Spleen (tissue), 7 donors: ENCODE data around the gene NCR3LG1.

Experiments used
- CTCF ChIP-seq, 11 experiments: fragments of 200-600 bp in 7 of 11; fragments of 450-650 bp in 4 of 11; sonication (generic) in 4 of 11; IDR thresholded peaks in 8 of 11; conservative IDR thresholded peaks in 3 of 11; 1 replicate in 7 of 11; 2 replicates in 4 of 11; pipeline versions ENCODE4 v1.4.0 to v1.8.0; 2016 to 2021; ENCODE audit warnings: antibody characterized with exemption in 11 of 11, inconsistent platforms in 4 of 11, mild to moderate bottlenecking in 1 of 11
- POLR2A ChIP-seq, 3 donors: fragments of 450-650 bp; IDR thresholded peaks; one replicate each; pipeline ENCODE4 v1.5.1; 2017; ENCODE audit warnings: antibody characterized with exemption in 3 of 3, mild to moderate bottlenecking in 1 of 3
- POLR2AphosphoS5 ChIP-seq, 3 donors: sonication (generic); formaldehyde crosslinking; IDR thresholded peaks; one replicate each; pipeline ENCODE4 v1.5.1; 2017; ENCODE audit warnings: antibody characterized with exemption in 3 of 3
- donor health status: DM: no; HTN: no; CAD: no; lungs with moderate emphysema.
- donor health status: DM: no; HTN: no; CAD: no.
- donor health status: DM: no; HTN: no; CAD: no.

GRCh38 chr11:17410606-17411379, 59.2 kb downstream of the NCR3LG1 start:
- TF ChIP-seq POLR2A (IDR thresholded peaks at IDR 0.05) (no peak), CTCF (IDR thresholded peaks at IDR 0.05 in 8 of 11, conservative IDR thresholded peaks at IDR 0.05 in 3 of 11) (no peak), POLR2AphosphoS5 (IDR thresholded peaks at IDR 0.05) (no peak)
